GM18867 (cell line): ENCODE results near the gene FBXW12.
"Not testable (repeated sequence)": the region's sequence is repeated elsewhere in the genome, so short reads cannot be mapped to it uniquely, and the experiment has no call there.

Experiments used
- ATAC-seq: cut with Tn5 transposase; IDR thresholded peaks from one replicate; pipeline ENCODE4 v1.9.1; 2021; ENCODE audit warnings: mild to moderate bottlenecking, moderate library complexity; ENCODE audit not compliant: unreplicated experiment

Gene FBXW12, protein sequence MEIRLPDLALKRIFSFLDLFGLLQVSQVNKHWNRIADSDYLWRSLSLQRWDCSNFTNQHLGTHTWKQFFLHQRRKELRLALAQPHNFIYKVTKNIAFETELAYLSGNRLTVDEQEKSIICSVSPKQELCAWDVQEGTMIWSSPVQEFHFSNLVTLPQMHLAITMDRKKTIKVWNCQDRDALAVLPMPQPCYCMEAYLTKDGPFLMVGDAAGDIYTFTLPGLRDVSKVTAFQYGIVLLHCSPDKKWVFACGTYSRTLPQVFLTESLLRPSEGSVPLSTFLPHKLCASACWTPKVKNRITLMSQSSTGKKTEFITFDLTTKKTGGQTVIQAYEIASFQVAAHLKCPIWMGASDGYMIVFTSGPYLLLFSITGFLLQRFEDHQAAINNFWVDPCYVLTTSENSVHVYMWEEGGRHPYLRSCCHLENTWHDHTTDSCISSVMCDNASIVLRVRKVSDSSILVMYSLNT

GRCh38 chr3:48371651-48372376 is at the start of gene FBXW12:
Gene FBXW12, plus strand, starts transcription at chr3:48372219. Its CDS starts 549 bp downstream, at chr3:48372768.
- ATAC-seq: no peak

DNA sequence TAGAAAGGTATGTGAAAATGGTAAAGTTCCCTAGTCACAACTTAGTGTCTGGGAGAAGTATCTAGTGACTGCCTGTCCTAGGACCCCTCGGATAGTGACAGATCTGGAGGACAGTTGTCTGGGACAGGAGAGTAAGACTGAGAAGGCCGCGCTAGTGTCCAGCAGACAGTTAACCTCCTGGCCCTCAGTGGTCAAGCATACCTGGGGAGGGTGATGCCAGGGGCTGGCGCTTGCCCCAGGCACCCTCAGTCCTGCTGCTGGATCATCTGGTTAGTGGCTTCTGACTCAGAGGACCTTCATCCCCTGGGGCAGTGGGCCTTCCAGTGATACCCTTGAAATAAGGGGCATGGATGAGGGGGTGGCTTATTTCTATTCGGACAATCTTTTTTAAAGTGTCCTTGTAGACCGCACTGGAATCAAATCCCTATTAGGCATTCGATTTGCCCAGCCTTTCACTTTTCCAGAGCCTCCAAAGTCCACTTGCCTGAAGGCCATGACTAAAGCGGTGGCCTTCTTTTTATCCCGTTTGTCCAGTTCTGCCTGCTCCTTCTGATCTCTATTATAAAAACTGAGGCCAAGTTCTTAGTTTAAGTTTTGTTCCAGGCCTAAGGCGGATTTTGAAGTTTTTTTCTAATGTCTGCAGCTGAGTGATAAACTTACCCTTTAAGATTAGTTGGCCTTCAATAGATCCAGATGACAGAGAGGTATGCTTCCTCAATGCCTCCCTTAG is 40.1 kb upstream of the FBXW12 start:
- ATAC-seq: not testable (repeated sequence)

GRCh38 chr3:48333346-48334245 is 38.4 kb upstream of the FBXW12 start, which contains the start of gene SPINK8:
Gene SPINK8, minus strand, starts transcription at chr3:48333661. Its CDS starts 5,320 bp downstream, at chr3:48328341.
- ATAC-seq: not testable (repeated sequence)

- no peak for ATAC-seq
Measured at GRCh38 chr3:48334605-48335004, 37.4 kb upstream of the FBXW12 start.

GRCh38 chr3:48335286-48335685 is 36.7 kb upstream of the FBXW12 start:
- not testable (repeated sequence) for ATAC-seq

DNA sequence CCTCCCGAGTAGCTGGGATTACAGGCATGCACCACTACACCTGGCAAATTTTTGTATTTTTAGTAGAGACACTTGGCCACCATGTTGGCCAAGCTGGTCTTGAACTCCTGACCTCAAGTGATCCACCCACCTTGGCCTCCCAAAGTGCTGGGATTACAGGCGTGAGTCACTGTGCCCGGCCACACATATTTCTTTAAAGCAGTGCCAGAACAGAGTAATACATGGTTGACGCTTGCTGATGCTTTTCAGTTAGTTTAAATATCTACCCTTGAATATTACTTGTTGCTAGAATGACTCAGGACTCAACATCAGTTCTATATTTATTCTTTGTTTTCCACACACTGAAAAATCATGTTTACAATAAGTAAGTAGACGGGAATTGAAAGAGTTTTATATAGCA is 34.5 kb upstream of the FBXW12 start:
- not testable (repeated sequence) for ATAC-seq

GRCh38 chr3:48338635-48339034 is 33.4 kb upstream of the FBXW12 start:
- ATAC-seq: no peak

DNA sequence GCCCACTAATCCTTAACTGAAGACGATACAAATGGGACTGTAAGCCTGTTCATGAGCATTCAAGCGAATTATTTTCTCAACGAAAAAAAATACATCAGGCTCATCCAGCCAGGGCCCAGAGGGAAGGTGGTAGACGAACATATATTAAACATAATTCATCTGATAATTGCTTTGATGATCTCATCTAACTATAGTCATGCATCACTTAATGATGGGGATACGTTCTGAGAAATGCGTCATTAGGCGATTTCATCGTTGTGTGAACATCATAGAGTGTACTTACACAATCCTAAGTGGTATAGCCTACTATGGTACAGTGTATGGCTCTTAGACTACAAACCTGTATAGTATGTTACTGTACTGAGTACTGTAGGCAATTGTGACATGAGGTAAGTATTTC is 28.6 kb upstream of the FBXW12 start:
- no peak for ATAC-seq

DNA sequence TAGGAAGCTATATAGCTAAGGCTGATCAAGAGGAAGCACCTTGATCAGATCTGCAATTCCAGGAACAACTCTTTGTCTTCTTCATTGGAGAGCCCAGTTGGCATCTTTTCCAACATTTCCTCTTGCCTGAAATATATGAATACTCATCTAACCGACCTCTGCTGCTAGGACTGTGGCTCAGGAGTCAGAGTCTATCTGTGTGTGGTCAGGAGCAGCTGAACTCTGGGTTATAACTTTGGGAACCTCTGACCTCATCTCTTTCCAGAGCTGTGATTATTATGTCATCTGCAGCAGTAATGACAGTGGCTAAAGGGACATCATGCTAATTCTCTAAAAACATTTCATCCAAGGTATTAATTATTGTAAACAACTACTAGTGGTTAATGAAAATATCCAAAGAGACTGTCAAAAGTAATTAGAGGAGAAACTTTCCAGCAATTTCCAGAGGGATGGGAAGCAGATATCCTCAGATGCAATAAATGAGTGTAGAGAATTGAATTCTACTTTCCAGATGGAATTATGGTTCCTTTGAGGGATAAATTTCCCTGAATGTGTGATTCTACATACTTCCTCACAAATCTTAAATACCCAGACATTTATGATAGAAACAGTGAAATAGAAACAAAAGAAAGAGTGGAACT is 27.0 kb upstream of the FBXW12 start:
- ATAC-seq: no peak

DNA sequence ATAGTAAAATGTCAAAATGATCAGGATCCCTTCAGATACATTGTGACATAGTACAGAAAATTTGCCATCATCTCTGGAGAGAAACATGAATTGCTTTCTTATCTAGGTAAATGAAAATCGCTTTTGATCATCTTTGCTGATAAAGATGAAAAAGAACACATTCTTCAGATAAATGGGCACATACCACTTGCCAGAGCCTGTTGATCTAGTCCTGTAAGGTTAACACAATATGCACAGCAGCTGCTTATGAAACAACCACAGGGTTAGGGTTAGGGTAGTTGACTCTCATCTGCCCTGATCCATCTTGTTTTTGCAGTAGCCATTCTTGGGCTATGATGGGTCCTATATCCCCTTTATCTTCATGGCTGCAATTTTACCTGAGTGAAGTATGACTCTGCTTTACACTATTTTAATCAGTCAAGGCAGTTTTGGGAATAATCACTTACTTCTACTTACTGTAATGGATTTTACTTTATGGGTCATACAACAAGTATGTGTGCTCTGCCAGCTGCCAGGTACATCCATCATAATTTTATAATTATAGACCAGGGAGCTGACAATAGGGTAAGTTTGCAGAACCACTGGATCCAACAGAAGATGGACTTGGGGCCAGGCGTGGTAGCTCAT is 26.0 kb upstream of the FBXW12 start:
- ATAC-seq: no peak

GRCh38 chr3:48347500-48347899 is 24.5 kb upstream of the FBXW12 start:
- no peak for ATAC-seq

DNA sequence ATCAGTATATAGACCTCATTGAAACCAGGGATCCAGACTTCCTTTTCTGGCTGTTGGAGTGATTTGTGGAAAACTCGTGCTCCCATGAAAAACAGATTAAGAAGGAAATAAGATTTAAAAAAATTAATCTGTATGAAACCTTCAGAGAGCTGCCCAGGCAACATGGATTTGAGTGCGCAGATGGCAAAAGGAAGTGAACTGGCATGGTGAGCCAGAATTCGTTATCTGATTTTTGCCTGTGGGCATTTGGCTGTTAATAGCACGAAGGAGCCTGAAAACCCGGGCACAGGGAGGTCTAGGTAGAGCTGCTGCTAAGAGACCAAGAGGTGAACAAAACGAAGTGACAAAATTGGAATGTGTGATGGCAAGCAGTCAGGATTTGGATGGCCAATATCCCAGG is 19.5 kb upstream of the FBXW12 start:
- ATAC-seq: no peak

DNA sequence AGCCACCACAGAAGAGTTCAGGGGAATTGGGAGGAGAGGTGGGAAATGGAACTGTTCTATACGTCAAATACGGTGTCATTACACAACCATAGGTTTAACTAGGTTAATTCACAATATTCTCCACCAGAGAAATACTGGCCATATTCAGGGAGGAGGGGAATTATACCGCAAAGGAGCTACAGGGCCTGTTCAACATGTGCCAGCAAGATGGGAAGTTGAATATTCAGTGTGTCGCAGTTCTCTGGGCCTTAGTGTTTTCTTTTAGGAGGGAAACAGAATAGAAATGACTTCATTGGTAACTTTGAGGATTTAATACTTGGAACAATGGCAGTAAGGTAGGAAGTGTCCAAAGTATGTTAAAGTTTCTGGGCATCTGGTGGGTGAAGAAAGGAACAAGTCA is 18.0 kb upstream of the FBXW12 start:
- ATAC-seq: no peak

DNA sequence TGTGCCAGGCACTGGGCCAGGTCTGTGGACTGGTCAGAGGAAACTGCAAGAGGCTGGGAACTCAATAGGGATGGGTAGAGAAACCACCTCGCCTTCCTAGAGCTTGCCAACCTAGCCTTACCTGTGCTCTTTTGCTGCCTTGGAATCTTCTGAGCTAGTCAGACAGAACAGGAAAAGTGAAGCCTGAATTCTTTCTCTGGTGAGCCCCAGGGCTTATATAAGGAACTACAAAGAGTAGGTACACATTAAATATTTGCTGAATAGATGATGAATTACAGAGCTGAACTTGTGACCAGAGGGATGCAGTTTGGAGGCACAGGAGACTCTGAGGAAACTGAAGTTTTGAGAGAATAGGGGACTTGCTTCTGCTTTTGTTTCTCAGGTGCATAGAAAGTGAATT is 15.6 kb upstream of the FBXW12 start:
- no peak for ATAC-seq

DNA sequence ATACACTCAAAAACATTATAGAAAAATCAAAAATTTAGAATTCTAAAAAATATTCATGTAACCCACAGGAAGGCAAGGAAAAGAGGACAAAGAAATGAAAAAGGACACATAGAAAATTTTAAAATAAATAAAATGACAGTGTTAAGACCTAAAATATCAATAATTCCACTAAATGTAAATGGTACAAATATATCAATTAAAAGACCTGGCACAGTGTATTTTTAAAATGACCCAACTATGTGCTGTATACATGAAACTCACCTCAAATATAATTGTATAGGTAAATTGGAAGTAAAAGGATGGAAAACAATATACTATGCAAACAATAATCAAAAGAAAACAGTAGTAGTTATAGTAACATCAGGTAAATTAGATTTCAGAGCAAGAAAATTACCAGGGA is 10.1 kb upstream of the FBXW12 start:
- ATAC-seq: no peak

DNA sequence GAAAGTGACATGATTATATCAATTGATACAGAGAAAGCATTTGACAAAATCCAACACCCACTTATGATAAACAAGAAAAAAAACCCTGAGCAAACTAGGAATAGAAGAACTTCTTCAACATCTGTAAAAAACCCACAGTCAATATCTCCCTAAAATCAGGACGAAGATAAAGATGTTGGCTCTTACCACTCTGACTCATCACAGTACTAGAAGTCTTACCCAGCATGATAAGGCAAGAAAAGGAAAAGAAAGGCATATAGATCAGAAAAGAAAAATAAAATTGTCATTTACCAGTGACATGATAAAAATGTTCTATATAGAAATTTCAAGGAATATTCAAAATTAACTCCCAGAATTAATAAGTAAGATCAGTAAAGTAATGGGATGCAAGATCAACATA is 7.2 kb upstream of the FBXW12 start:
- ATAC-seq: no peak

GRCh38 chr3:48367201-48367600 is 4.8 kb upstream of the FBXW12 start:
- ATAC-seq: no peak

- ATAC-seq: no peak
Measured at GRCh38 chr3:48369693-48370332, 2.2 kb upstream of the FBXW12 start.

GRCh38 chr3:48370333-48370713 is 1.7 kb upstream of the FBXW12 start:
- no peak for ATAC-seq
